Spleen (tissue), 7 donors: ENCODE measurements around the gene CRACDL.

Experiments
- POLR2A ChIP-seq, 3 donors: fragments of 450-650 bp; IDR thresholded peaks; one replicate each; pipeline ENCODE4 v1.5.1; 2017; ENCODE audit warnings: antibody characterized with exemption in 3 of 3, mild to moderate bottlenecking in 1 of 3
- POLR2AphosphoS5 ChIP-seq, 3 donors: sonication (generic); formaldehyde crosslinking; IDR thresholded peaks; one replicate each; pipeline ENCODE4 v1.5.1; 2017; ENCODE audit warnings: antibody characterized with exemption in 3 of 3
- TF ChIP-seq, protein P1 (sequence below), 11 experiments: fragments of 200-600 bp in 7 of 11; fragments of 450-650 bp in 4 of 11; sonication (generic) in 4 of 11; IDR thresholded peaks in 8 of 11; conservative IDR thresholded peaks in 3 of 11; 1 replicate in 7 of 11; 2 replicates in 4 of 11; pipeline versions ENCODE4 v1.4.0 to v1.8.0; 2016 to 2021; ENCODE audit warnings: antibody characterized with exemption in 11 of 11, inconsistent platforms in 4 of 11, mild to moderate bottlenecking in 1 of 11
- donor health status: DM: no; HTN: no; CAD: no; lungs with moderate emphysema.
- donor health status: DM: no; HTN: no; CAD: no.
- donor health status: DM: no; HTN: no; CAD: no.

DNA sequence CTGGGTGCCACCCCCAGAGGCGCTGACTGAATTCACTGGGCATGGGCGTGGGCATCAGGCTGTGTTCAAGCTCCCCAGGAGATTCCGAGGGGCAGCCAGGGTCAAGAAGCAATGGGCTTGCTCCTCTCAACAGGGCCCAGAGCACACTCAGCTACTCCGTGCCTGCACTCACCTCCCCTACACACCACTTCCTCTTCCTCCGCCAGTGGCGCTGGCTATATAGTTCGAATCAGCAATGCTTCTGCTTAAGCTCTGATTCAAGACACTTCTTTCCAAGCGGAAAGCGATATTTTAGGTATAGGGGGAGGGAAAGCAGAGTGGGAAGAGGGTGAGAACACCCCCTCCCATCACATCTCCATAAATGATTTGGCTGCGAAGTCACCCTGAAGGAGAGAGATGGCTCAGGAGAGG lies 42.1 kb downstream of the CRACDL start:
- TF ChIP-seq POLR2AphosphoS5 (IDR thresholded peaks at IDR 0.05) (no peak), POLR2A (IDR thresholded peaks at IDR 0.05) (no peak)
- TF ChIP-seq, protein P1, sequence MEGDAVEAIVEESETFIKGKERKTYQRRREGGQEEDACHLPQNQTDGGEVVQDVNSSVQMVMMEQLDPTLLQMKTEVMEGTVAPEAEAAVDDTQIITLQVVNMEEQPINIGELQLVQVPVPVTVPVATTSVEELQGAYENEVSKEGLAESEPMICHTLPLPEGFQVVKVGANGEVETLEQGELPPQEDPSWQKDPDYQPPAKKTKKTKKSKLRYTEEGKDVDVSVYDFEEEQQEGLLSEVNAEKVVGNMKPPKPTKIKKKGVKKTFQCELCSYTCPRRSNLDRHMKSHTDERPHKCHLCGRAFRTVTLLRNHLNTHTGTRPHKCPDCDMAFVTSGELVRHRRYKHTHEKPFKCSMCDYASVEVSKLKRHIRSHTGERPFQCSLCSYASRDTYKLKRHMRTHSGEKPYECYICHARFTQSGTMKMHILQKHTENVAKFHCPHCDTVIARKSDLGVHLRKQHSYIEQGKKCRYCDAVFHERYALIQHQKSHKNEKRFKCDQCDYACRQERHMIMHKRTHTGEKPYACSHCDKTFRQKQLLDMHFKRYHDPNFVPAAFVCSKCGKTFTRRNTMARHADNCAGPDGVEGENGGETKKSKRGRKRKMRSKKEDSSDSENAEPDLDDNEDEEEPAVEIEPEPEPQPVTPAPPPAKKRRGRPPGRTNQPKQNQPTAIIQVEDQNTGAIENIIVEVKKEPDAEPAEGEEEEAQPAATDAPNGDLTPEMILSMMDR (IDR thresholded peaks at IDR 0.05 in 8 of 11, conservative IDR thresholded peaks at IDR 0.05 in 3 of 11), result no peak
